Middle frontal gyrus (tissue), 1 donor: Measurements from ENCODE around the gene CD99.

ENCODE experiments used
- DNase-seq: peaks from one replicate; pipeline ENCODE4 v3.0.0-alpha.2; 2015; ENCODE audit warnings: low spot score; ENCODE audit errors: extremely low spot score

The CD99 gene, protein sequence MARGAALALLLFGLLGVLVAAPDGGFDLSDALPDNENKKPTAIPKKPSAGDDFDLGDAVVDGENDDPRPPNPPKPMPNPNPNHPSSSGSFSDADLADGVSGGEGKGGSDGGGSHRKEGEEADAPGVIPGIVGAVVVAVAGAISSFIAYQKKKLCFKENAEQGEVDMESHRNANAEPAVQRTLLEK

DNA sequence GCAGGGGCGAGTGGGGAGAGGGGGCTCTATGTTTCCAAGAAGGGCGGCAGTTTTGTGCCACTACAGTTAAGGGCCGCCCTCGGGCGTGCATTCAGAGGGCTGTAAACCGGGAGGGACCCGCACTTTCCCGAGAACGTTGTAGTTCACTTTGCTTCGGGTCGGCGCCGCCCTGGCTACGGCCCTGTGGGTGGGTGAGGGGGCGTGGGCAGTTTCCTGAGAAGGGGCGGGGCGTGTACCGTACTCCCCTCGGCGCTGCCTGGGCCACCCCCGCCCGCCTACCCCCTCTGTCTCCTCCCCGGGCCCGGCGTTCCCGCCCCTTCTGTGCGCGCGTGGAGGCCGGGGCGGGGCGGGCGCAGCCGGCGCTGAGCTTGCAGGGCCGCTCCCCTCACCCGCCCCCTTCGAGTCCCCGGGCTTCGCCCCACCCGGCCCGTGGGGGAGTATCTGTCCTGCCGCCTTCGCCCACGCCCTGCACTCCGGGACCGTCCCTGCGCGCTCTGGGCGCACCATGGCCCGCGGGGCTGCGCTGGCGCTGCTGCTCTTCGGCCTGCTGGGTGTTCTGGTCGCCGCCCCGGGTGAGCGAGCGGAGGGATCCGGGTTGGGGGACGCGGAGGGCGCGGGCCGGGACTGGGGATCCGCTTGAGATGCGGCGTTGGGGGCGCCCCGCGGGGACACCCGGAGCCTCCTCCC, at the start of gene CD99:
Gene CD99 (plus strand): TSS at position 440 of the 687 bp plus-strand sequence. CDS start 66 bp downstream, at position 506.
- no peak for DNase-seq

DNA sequence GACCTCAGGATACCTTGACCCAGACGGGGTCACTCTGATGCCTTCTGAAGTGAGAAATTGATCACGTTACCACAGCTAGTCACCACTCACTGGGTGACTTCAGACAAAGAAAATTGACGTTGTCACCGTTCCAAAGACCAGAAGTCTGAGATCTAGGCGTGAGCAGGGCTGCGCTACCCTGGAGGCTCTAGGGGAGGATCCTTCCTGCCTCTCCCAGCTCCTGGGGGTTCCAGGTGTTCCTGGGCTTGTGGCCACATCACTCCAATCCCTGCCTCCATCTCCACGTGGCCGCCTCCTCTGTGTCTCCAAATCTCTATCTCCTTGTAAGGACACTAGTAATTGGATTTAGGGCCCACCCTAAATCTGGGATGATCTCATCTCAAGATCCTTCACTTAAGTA, 48.9 kb upstream of the CD99 start:
- DNase-seq: no peak

DNA sequence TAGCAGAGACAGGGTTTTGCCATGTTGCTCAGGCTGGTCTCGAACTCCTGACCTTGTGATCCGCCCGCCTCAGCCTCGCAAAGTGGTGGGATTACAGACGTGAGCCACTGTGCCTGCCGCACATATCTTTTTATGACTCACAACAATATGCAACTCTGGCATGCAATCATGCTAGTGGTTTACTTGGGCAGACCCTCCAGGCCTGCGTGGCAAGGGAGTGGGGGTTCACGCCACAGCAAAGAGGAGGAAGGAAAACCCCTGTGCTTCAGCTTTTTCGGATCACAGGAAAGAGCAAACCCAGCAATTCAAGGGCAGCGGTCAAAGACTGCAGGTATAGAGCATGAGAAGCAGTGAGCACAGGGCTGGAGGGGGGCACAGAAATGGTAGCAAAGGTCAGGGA, 48.3 kb upstream of the CD99 start:
- no peak for DNase-seq

DNA sequence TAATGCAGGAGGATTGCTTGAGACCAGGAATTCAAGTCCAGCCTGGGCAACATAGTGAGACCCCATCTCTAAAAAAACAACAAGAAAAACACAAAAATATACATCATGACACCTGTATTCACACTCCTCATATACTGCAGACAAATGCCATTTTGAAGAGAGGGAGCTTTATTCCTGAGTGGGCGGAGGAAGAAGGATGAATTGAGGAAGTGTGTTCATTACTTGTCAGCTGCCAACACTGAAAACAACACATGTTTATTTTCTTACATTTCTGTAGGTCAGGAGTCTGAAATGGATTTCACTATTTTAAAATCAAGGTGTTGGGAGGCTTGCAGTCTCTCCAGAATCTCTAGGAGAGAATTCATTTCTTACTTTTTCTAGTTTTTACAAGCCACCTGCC, 47.2 kb upstream of the CD99 start:
- no peak for DNase-seq

DNA sequence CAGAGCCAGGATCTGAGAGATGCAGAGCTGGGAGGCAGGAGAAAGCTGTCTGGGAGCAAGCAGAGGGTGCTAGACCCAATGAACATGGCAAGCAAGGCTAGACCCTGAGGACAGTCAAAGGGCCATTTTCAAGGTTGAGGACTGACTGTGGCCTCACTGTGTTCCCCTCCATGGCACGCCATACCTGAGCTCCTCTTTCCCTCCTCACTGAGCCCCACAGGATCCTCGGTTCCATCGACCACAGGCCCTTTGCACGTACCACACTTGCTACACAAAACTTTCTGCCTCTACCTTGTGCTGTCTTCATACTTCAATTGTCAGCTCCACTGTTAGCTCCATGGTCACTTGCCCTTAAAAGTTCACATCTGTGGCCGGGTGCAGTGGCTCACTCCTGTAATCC, 45.5 kb upstream of the CD99 start:
- no peak for DNase-seq

DNA sequence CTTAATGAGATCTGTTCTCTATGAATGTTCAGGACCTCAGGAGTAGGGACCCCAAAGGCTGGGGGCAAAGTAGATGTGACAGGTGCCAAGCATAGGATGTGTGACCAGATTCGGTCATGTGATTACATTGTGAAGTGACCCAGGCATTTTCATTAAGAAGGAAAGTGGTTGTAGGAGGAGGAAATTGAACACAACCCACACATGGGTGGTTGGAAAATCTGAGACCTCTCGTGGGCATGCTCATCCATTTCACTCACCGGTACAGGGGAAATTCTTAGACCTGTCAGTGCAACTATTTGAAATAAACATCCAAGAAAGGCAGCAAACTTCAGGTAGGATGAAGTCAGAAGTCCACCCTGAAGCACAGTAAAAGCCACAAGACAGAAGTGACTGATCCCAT, 43.5 kb upstream of the CD99 start:
- no peak for DNase-seq

DNA sequence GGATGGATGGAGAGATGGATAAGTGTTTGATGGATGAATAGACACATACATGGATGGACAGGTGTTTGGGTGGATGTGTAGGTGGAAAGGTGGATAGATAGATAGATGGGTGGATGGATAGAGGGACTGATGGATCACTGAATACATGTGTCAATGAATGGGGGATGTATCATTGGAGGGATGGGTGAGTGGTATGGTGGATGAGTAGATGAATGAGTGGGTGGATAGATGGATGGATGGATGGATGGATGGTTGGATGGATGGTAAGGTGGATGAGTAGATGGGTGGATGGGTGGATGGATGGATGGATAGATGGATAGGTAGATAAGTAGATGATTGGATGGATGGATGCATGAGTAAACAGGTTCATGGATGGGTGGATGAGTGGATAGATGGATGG, 41.1 kb upstream of the CD99 start:
- no peak for DNase-seq

DNA sequence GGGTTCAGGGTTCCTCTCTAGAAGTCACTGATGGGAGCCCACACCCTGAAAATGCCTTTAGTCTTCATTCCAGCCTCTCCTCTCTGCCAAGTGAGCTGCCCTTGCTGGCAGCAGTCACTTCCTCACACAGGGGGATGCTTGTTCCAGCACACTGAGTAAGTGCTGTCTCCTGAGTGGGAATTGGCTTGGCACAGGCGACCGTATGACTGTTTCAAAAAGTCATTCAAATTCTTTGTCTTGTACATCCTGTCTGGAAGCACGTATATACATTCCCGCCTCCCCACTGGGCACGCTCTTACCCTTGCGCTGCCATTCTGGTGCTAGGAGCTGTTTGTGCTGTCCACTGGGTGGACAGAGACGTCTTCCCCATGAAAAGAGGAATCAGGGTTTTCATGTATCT, 40.2 kb upstream of the CD99 start:
- no peak for DNase-seq

DNA sequence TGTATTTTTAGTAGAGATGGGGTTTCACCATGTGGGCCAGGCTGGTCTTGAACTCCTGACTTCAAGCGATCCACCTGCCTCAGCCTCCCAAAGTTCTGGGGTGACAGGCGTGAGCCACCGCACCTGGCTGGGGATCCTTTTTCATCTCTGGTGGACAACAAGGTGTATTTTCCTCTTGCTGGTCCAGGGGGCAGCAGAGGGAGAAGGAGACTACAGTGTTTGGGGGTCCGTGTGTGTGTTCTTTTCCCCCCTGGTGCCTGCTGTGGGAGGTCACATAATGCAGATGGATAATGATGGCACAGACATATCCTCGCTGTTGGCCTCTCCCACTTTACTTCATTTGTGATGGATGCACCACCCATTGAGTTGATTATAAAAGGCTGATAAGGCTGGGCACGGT, 39.0 kb upstream of the CD99 start:
- DNase-seq: no peak

DNA sequence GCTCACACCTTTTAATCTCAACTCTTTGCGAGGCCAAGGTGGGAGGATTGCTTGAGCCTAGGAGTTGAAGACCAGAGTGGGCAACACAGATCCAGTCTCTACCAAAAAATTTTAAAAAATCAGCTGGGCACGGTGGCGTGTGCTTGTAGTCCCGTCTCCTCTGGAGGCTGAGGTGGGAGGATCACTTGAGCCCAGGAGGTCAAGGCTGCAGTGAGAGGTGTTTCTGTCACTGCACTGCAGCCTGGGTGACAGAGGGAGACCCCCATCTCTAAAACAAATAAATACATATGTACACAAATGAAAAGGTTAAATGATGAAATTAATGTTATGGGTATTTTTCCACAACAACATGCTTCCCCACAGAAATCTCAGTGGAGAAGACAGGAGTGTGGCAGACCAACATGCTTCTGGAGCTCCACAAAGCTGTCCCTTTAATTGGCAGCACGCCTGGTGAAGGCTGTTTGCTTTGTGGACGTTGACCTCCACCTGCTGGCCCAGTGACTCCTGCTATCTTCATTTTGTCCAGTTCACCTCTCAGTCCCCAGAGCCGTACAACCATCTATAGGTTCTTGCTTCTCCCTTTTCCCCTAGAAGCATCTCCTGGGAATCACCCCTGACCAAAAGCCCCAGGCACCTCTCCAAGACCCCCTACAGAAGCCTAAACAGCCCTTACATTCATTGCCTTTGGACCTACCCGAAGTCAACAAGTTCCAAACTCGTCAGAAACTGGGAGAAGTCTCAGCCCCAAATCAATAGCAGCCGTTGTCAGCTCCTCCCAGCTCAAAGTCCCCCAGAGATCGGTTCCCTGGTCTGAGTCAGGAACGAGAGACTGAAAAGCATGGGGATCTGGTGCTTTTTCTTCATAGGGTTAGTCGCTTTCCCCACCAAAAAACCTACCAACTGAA, 36.4 kb upstream of the CD99 start:
- no peak for DNase-seq

DNA sequence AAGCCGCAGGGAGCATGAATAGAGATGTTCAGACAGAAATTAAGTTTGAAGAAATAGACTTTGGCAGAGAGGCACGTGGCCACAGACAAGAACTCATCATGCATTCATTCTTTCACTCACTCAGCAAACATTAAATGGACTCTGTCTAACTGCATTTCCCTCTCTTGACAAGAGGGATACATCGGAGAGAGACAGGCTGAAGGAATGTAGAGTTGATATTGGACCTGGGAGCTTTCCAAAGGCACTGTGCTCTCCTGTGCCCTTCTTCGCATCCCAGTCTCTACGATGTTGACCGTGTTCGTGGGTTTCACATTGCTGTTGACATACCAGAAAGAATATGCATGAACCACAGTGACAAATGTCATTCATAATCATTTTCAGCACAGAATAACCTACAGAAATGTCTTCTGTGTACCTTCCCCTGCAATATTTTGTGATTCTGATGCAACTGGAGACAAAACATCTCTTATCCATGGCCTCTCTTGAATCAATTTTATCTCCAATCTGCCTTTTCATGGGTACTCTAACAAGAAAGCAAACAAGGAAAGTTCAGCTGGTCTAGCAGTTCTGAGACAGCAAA, 34.7 kb upstream of the CD99 start:
- DNase-seq: no peak

DNA sequence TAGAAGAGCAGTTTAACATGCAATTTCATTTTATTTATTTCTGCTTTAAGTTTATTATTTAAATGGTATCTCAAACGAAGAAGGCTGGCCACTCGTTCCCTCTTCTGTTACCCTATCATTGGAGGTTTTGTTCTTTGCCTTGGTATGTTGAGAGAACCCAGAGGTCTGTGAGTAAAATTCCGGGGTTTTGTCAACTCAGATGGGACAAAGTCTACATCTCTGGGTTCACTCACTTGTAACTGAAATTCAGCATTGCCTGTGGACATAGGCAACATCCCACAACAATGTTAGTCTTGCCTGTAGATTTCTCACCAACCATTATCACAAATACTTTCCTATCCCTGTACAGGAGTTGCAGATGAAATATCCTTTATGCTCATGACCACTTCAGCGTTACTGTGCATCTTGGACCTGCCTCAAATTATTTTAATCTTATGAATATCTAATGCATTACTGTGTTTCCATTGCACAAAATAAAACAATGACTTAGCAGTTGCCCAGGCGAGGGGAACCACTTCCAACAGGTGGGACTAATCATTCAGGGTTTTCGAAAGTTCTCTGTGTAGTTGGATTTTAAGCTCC, 33.5 kb upstream of the CD99 start:
- DNase-seq: no peak

DNA sequence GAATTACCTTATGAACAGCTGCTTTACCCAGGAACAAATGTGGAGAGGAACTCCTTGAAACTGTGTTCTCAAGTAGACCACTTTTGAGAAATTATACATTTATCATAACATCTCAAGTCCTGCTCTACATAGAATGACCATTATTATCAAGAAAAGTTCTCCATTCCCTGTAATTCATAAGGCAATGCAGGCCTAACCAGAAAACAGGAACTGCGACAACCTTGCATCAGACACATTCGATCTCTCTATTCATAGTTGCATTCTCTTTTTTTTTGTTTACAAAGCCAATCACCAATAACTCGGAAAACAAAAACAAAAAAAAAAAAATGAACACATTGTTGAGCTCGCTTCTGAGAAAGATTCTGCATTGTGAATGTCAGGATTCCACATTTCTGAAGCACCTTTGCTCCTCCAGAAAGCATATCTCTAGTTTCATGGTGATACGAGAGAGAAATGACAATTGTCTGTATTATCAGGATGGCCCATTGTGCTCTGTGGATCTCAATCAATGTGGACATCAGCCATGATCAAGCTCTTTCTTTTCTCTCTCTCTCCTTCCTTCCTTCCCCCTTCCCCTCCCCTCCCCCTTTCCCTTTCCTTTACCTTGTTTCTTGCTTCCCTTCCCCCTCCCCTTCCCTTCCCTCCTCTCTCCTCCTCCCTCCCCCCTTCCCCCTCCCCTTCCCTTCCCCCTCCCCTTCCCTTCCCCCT, 32.4 kb upstream of the CD99 start:
- no peak for DNase-seq

DNA sequence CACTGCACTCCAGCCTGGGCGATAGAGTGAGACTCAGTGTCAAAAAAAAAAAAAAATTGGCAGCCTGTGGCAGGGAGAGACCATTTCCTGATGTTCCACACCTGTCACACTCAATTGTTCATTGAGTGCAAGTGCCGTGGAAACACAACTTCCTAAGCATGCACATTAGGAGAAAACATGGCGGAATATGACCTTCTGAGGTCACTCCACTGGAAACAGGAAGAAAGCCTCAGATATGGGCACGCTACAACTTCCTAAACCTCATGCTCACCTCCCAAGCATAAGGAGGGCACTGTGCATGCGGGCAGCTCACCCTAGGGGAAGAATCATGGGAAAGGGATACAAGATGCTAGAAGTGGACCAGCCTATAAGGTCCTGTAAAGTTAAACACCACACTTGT, 28.5 kb upstream of the CD99 start:
- DNase-seq: no peak

DNA sequence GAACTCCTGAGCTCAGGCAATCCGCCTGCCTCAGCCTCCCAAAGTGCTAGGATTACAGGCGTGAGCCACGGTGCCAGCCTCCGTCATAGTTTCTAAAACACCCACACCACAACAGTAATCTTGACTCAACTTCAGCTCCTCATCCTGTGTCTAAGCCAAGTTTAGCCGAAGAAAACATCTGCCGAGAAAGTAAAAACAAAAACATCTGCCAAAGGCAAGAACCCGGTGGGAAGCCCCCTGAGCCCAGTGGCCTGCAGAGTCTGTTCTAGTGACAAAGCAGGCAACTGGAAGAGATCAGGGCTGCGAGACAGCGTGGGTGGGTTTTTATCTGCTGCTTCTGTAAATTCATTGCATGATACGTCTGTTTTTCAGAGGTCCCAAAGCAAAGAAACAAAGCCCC, 26.6 kb upstream of the CD99 start:
- DNase-seq: no peak

DNA sequence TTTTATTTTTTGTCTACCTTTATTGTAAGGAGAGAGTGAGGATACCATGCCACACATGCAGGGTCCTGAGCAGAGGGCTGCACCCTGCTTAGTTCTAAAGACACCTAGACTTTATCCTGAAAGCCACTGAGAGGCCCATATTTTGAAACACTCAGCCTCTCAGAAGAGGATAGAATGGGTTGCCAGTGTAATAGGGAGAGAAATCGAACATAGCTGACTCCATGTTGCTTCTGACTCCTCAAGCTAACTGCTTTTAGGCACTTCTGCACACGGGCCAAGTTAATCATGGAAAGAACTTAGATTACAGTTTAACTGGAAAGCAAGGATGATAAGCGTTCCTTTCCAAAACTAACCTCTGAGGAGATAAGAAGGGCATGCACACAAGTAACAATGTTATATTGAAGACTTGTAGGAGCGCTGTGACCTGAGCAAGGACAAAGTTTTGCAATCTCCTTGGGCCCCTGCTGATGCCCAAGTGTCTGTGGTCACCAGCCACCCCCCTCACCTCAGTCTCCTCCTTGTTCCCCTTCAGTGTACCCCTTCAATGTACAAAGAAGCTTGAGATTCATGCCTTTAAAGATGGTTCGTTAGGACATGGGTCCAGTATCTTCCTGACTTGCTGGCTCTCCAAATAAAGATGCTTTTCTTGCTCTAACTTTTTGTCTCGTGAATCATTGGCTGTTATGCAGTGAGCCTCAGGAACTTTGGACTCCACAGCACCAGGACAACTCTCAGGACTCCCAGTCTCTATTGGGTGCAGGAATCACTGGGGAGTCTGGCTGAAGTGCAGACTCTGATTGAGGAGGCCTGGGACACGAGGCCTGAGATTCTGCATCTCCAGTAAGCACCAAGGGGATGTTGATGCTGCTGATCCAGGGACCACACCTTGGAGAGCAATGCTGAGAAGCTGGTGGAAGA, 25.4 kb upstream of the CD99 start:
- DNase-seq: no peak

DNA sequence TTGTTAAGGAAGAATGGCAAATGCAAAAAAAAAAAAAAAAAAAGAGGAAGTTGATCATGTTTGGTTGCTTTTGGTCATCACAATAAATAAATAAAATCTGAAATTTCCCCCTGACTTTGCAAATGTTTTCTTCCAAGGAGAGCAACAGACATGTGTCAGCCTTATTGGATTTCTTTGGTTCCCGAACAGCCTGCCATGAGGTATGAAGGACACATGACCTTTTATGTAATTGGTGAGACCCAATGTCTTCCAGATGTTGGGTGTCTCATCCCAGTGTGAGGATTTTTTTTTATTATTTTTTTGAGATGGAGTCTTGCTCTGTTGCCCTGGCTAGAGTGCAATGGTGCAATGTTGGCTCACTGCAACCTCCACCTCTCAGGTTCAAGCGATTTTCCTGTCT, 24.6 kb upstream of the CD99 start:
- no peak for DNase-seq

DNA sequence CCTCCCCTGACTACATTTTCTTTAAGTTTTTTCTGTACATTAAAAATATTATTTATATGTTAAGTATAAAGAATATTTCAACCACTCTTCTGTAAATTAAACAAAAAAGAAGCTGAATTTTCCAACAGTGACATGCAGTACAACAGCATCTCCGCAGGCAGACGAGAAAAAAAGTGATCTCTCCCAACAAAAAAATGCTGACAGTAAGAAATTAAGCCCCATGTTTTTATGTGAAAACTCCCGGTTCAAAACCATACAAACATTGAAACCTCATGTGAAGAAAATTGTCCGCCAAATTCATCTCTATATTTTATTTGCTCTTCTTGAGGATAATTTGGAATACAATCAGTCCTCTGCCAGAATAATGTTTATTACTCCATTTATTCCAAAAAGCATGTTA, 20.1 kb upstream of the CD99 start:
- no peak for DNase-seq

DNA sequence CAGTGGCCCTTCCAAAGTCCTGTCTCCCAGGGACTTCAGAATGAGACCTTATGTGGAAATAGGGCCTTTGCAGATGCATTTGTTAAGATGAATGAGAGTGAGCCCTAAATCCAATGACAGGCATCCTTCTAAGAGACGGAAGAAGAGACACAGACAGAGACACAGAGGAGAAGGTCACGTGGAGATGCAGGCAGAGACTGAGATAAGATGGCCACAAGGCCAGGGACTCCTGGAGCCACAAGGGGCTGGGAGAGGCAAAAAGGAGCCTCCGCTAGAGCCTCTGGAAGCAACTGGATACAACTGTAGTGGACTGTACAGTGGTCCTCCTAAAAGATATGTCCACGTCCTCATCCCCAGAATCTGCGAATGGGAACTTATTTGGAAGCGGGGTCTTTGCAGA, 19.0 kb upstream of the CD99 start:
- DNase-seq: no peak

DNA sequence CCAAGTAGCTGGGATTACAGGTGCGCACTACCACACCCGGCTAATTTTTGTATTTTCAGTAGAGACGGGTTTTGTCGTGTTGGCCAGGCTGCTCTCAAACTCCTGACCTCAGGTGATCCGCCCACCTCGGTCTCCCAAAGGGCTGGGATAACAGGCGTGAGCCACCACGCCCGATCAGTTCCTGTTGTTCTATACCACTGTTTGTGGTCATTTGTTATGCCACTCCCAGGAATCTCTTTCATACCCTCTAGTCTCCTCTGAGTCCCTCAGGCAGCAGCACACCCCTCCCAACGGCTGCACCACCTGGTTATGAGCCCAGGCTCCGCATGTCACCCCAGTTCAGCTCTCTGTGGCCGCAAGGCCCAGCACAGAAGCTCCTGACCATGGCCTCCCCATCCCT, 17.5 kb upstream of the CD99 start:
- DNase-seq: no peak
